Ovary (tissue), 3 donors: ENCODE results near the gene E2F4.

ENCODE experiments used
- CTCF ChIP-seq, 3 donors: fragments of 450-650 bp in 2 of 3; fragments of 200-600 bp in 1 of 3; IDR thresholded peaks; one replicate each; pipeline versions ENCODE4 v1.5.1 to v1.8.0; 2016 to 2022; ENCODE audit warnings: antibody characterized with exemption in 3 of 3, mild to moderate bottlenecking in 1 of 3
- EP300 ChIP-seq: sonication (generic); formaldehyde crosslinking; IDR thresholded peaks from one replicate; pipeline ENCODE4 v1.6.1; 2017; ENCODE audit warnings: antibody characterized with exemption
- POLR2A ChIP-seq: fragments of 450-650 bp; IDR thresholded peaks from one replicate; pipeline ENCODE4 v1.6.1; 2017; ENCODE audit warnings: antibody characterized with exemption, mild to moderate bottlenecking, moderate library complexity
- donor health status: DM: no; HTN: no; CAD: no.

- peak; percentile 95 to 98 (median 98) for TF ChIP-seq CTCF (IDR thresholded peaks at IDR 0.05)
- peak; percentile 22 for TF ChIP-seq POLR2A
- TF ChIP-seq EP300 = no peak
Observed at GRCh38 chr16:67155295-67156142, 36.4 kb upstream of the E2F4 start.
